Prostate gland (tissue), 2 donors: ENCODE results near the gene NR5A1.

Experiments
- CTCF ChIP-seq, 4 experiments: fragments of 200-600 bp in 2 of 4; fragments of 450-650 bp in 2 of 4; sonication (generic) in 2 of 4; IDR thresholded peaks; 1 replicate in 3 of 4; 2 replicates in 1 of 4; pipeline ENCODE4 v1.5.1; 2016 to 2019; ENCODE audit warnings: antibody characterized with exemption in 4 of 4, mild to moderate bottlenecking in 2 of 4, moderate library complexity in 2 of 4
- POLR2AphosphoS5 ChIP-seq: sonication (generic); formaldehyde crosslinking; IDR thresholded peaks from one replicate; pipeline ENCODE4 v1.6.1; 2017; ENCODE audit warnings: antibody characterized with exemption

GRCh38 chr9:124498499-124499146 lies 8.6 kb downstream of the NR5A1 start:
- no peak for TF ChIP-seq POLR2AphosphoS5
- TF ChIP-seq CTCF (IDR thresholded peaks at IDR 0.05): no peak
